Measurements from ENCODE around the gene TBC1D12. TPM values are rescaled to one million over a fixed set of nuclear protein-coding genes. Genes with fewer than 3 reads are reported as not detected.
A peak's percentile ranks its signal among the peaks of the same experiment; 100 is the strongest.
"Not testable (repeated sequence)": the region's sequence is repeated elsewhere in the genome, so short reads cannot be mapped to it uniquely, and the experiment has no call there.

The TBC1D12 gene
- total and polyA plus RNA-seq, 7 donors, result 5.5 to 24.4 (median 16.3) TPM

- H3K36me3 ChIP-seq, result peaks cover 0 to 28% (median 3%) of the 10 kb centered on the region in 4 donors
- DNase-seq, result no peak
Measured at GRCh38 chr10:94524146-94524545, 121.8 kb downstream of the TBC1D12 start.

GRCh38 chr10:94524711-94525110 is 122.4 kb downstream of the TBC1D12 start:
- Histone ChIP-seq H3K4me3 (no peak overlapping the region), H3K9me3 (no peaks in the 10 kb centered on the region), H3K27ac (no peak overlapping the region), H3K4me1 (no peaks in the 10 kb centered on the region), H3K36me3 (peaks cover 0 to 28% (median 3%) of the 10 kb centered on the region in 4 donors), H3K27me3 (no peaks in the 10 kb centered on the region)
- 98 to 99% methylated on average over 5 of the region's 5 CpGs for WGBS, 2 donors
- TF ChIP-seq CTCF (IDR thresholded peaks at IDR 0.05) (no peak), POLR2A (IDR thresholded peaks at IDR 0.05) (no peak), EP300 (IDR thresholded peaks at IDR 0.05) (no peak), POLR2AphosphoS5 (IDR thresholded peaks at IDR 0.05) (no peak)
- intact Hi-C loops (cut with DNase I), result no loop called here
- DNase-seq, result no peak

More at GRCh38 chr10:94524146-94524545, 121.8 kb downstream of the TBC1D12 start:
- intact Hi-C loops (cut with DNase I), result no loop called here
- Histone ChIP-seq H3K9me3 (no peaks in the 10 kb centered on the region), H3K27me3 (no peaks in the 10 kb centered on the region), H3K4me3 (no peak overlapping the region), H3K4me1 (no peaks in the 10 kb centered on the region), H3K27ac (no peak overlapping the region)
- 87 to 95% methylated on average over 7 of the region's 7 CpGs for whole genome bisulfite sequencing, 2 donors
- TF ChIP-seq POLR2AphosphoS5 (IDR thresholded peaks at IDR 0.05) (no peak), EP300 (IDR thresholded peaks at IDR 0.05) (no peak), CTCF (IDR thresholded peaks at IDR 0.05) (no peak), POLR2A (IDR thresholded peaks at IDR 0.05) (no peak)

- intact Hi-C loops (cut with DNase I), result not testable (repeated sequence)
Measured at GRCh38 chr10:94531550-94531949, 129.2 kb downstream of the TBC1D12 start.

DNA sequence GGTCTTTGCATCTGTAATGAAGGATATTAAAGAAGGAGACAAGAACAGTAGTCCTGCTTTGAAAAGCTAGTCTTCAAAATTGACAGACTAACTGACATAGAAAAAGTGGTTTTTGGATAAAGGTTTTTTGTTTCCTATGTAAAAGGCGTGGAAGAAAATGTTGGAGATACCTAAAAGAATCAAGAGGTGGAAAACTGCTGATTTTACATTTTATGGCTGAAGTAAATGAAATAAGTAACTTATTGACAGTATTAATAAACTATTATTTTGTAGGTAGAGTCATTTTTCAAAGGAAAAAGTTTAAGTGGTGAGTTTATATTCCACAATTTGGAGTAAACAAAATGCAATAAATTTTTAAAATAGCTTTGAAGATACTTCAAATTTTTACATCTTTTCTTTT is 130.7 kb downstream of the TBC1D12 start:
- no peaks in the 10 kb centered on the region for H3K9me3 ChIP-seq
- H3K36me3 ChIP-seq, result peaks cover 0 to 30% (median 0%) of the 10 kb centered on the region in 4 donors
- WGBS, 2 donors, result 94 to 99% methylated on average over 1 of the region's 1 CpG
- H3K27ac ChIP-seq, result no peak overlapping the region
- DNase-seq, result no peak
- TF ChIP-seq EP300 (IDR thresholded peaks at IDR 0.05) (no peak), POLR2AphosphoS5 (IDR thresholded peaks at IDR 0.05) (no peak), POLR2A (IDR thresholded peaks at IDR 0.05) (no peak), CTCF (IDR thresholded peaks at IDR 0.05) (no peak)
- no peaks in the 10 kb centered on the region for H3K27me3 ChIP-seq
- intact Hi-C loops (cut with DNase I), result no loop called here
- no peaks in the 10 kb centered on the region for H3K4me1 ChIP-seq
- H3K4me3 ChIP-seq, result no peak overlapping the region

More at GRCh38 chr10:94531550-94531949, 129.2 kb downstream of the TBC1D12 start:
- DNase-seq, H3K27ac ChIP-seq, H3K27me3 ChIP-seq, H3K4me1 ChIP-seq, H3K9me3 ChIP-seq, H3K4me3 ChIP-seq: not testable (repeated sequence)
- H3K36me3 ChIP-seq, result peaks cover 0 to 33% (median 0%) of the 10 kb centered on the region in 4 donors

DNA sequence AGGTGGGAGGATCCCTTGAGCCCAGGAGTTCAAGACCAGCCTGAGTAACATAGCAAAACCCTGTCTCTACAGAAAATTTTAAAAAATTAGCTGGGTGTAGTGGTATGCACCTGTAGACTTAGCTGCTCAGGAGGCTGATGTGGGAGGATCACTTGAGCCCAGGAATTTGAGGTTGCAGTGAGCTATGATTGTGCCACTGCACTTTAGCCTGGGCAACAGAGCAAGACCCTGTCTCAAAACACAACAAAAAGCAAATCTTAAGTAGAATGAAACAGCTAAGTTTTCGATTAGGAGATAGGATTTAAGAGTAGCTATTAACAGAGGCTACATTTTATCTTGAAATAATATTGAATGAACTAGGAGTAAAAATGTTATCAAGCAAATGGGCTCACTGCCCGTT is 139.9 kb downstream of the TBC1D12 start:
- H3K4me3 ChIP-seq; H3K36me3 ChIP-seq; DNase-seq; H3K27me3 ChIP-seq; H3K27ac ChIP-seq; intact Hi-C loops (cut with DNase I); H3K9me3 ChIP-seq: not testable (repeated sequence)
- peaks cover 0 to 19% (median 16%) of the 10 kb centered on the region in 4 donors for H3K4me1 ChIP-seq
- WGBS, 2 donors, result 88 to 93% methylated on average over 2 of the region's 2 CpGs

DNA sequence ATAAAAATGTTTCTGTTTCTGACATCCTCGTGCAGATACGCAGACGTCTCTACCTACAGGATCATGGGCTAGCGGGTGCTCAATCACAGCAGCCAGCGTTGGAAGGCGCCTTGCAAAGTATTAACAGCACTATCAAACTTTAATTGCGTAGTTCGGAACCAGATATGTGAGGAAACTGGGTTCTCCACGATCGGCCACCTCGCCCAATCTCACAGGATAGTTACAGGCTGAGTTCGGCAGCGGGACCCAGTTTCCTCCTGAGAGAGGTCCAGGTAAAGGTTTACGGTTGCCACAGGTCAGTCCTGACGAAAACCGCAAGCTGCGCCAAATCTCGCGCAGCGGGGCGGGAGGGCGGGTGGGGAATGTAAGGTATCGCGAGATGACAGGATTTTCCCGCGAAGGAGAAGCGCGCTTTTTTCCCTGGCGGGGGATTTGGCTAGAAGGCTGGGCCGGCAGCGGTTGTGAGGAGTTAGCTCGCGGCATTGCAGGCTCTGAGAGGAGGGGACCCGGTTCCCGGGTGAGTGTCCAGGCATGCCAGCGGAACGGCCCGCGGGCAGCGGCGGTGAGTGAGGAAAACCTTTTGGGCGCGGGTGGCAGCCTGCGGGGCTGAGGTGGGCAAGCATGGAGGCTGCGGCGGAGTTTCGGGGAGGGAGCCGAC is 143.2 kb downstream of the TBC1D12 start, which contains the start of gene HELLS:
Gene HELLS, plus strand, starts transcription at position 398 of the 658 bp plus-strand sequence. Its CDS starts 134 bp downstream, at position 532.
- DNase-seq, result peak; percentile 87
- Histone ChIP-seq H3K4me1 (peaks cover 0 to 19% (median 16%) of the 10 kb centered on the region in 4 donors), H3K4me3 (peak within 1 kb of the TSS; percentile 51 to 66 (median 62)), H3K36me3 (no peaks in the 10 kb centered on the region), H3K27ac (peak within 1 kb of the TSS; percentile 69 to 74 (median 72)), H3K27me3 (peaks cover 0 to 5% (median 0%) of the 10 kb centered on the region in 3 donors), H3K9me3 (no peaks in the 10 kb centered on the region)
- intact Hi-C loops (cut with DNase I), result no loop called here
- peak in 2 of 4 donors; percentile 14 to 50 for TF ChIP-seq POLR2AphosphoS5 (IDR thresholded peaks at IDR 0.05)
- TF ChIP-seq EP300 (IDR thresholded peaks at IDR 0.05), result no peak
- 0% methylated on average over 48 of the region's 48 CpGs for WGBS, 2 donors
